Stimulated activated CD4-positive, alpha-beta T cell treated with anti-CD3 and anti-CD28 coated beads, Interleukin-2, amount 100 ng/mL, for 48 hours (primary cell): ENCODE data around the gene CLIP4.

Source experiments
- DNase-seq, 2 donors: peaks; one replicate each; pipeline ENCODE4 v3.0.0-alpha.2; 2020

The CLIP4 gene

DNA sequence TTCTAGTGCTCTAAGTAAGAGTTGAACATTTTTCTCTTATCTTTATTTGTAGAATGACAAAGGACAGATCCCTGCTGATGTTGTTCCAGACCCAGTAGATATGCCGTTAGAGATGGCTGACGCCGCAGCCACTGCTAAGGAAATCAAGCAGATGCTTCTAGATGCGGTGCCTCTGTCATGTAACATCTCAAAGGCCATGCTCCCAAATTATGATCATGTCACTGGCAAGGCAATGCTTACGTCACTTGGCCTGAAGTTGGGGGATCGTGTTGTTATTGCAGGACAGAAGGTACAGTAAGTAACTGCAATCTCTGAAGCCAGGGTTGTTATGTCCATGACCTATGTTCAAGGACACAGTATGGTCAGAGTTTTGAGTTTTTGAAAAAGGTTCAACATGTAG lies 28.4 kb downstream of the CLIP4 start:
- no peak for DNase-seq

DNA sequence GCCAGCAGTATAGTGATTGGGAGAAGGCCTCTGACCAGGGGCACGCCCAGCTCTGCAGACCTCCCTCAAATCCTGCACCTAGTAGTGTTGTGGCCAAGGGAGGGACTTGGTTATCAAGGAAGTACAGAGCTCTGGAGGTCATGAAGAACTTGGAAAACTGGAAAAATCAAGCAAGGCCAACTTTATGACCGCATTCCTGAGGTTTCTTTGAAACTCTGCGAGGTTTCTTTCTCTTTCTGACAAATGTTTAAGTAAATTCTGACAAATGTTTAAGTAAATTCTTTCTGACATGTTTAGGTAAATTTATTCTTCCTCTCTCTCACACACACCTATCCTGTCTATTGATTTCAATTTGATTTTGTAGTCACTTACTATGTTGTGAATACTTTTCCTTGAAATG lies 31.0 kb downstream of the CLIP4 start:
- DNase-seq = no peak

DNA sequence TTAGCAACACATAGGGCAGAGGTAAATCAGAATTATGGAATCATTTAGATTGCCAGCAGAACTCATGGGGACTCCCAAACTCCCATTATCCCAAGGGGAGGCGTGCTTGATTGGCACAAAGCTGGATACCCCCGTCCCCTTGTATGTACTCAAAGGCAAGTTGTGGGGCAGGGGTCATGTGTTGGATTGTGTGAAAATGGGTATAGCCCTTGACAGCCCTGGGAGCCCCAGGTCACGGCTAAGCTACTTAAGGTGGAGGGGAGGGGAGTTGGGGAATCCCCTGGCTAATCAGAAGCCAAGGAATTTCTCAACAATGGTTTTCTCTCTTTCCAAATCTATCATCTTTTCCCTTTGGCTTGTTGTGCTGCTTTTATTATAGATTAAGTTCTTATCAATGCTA lies 32.7 kb downstream of the CLIP4 start:
- no peak for DNase-seq

DNA sequence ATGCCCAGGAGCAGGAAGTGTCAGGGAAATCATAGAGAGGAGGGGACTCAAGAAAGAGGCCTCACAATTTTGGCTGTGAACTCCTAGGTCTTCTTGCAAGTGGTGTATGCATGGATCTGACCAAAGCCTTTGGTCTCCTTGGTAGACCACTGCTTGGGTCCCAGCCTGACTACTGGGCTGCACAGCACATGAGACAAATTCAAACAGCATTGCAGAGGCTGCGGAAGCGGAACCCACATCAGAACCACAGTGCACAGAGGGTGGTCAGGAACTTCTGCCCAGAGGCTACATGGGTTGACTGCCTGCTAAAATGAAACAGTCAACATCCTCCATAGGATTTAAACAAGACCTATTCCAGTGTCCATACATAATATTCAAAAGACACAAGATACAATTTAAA lies 39.4 kb downstream of the CLIP4 start:
- DNase-seq = no peak

DNA sequence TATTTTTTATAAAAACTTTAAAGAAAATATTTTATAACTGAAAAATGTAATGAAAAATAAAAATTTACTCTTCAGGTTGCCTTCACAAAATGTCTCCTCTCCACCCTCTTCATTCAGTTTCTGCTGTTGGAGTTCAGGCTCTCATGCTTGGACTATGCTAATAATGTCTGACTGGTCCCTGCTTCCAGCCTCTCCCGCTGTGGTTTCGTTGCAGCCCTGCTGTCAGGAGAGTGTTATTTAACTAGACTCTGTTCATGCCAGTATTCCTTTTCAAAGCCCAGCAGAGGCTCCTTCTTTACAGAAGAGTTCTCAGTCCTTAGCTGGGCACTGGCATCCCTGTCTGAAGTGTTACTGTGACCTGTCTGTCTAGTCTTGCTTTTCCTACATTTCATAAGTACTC lies 40.4 kb downstream of the CLIP4 start:
- DNase-seq = no peak

DNA sequence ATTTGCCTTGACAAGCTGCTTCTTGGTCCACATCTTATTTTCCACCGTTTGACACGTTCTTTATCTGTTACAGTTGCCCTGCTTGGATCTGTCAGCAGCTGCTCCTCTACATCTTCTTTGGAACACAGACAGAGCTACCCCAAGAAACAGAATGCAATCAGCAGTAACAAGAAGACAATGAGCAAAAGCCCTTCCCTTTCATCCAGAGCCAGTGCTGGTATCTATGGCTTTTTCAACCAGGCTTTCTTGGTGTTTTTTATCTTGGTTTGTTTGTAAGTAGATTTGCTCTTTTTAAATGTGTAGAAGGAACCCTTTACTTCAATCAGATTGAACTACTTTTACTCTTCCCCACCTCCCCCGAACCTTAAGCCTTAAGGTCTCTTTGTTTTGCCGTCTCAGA lies 41.9 kb downstream of the CLIP4 start:
- no peak for DNase-seq

DNA sequence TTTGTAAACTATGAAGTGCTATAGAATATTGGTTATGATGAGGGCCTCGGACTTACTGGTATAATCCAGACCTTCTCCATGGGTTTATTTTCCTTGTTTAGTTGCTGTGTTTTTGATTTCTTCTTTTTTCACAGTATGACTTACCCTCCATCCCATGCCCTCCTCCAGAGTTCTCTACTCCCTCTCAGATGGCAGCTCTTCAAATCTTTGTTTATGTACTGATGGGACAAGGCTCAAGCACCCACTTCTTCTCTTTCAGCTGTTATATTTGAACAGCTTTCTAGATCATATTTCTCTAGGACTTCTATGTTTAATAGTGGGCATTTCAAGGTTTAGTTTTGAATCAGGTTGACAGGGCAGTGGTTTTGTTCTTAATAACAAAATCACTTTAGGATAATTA lies 43.9 kb downstream of the CLIP4 start:
- DNase-seq = no peak

DNA sequence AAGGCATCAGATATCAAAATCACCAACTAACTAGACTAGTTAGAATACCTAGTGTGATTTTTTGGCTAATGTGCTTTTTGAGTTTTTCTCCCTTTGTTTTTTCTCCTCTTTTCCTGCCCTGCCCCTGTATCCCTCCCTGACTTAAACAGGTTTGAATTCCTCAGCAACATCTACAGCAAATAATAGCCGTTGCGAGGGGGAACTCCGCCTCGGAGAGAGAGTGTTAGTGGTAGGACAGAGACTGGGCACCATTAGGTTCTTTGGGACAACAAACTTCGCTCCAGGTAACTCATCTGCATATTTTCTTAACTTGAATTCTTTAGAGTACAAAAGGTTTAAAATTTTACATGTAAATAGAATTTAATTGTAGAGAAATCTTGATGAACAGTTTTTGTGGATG lies 45.0 kb downstream of the CLIP4 start:
- no peak for DNase-seq

DNA sequence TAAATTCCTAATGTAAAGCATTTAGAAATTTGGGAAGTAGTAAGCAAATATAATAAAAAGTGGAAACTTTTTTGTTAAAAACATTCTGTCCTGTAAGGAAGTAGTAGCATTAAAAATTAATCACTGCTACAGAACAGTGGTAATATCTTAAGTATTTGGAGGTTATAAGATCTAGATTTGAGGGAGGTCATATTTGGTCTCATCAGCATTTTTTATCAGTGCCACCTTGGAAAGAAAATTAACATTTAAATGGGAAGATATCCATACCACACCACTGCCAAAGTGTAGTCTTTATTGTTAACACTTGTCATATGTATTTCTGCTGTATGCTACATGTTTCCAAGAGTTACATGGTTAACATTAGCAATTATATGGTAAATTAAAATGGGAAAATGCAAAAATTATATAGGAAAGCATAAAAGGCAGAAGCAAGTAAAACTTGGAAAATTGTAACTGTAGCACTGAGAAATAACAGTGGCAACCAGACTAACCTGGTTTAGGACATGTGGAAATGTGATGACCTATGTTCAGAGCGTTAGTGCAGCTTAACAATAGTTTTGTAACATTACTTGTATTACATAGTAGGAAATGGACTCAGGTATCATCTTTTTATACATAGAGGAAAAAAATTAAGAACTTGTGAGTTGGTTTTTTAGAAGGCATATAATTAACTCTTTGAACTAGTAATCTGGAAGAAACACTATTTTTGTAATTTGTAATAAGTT lies 47.2 kb downstream of the CLIP4 start:
- no peak for DNase-seq

DNA sequence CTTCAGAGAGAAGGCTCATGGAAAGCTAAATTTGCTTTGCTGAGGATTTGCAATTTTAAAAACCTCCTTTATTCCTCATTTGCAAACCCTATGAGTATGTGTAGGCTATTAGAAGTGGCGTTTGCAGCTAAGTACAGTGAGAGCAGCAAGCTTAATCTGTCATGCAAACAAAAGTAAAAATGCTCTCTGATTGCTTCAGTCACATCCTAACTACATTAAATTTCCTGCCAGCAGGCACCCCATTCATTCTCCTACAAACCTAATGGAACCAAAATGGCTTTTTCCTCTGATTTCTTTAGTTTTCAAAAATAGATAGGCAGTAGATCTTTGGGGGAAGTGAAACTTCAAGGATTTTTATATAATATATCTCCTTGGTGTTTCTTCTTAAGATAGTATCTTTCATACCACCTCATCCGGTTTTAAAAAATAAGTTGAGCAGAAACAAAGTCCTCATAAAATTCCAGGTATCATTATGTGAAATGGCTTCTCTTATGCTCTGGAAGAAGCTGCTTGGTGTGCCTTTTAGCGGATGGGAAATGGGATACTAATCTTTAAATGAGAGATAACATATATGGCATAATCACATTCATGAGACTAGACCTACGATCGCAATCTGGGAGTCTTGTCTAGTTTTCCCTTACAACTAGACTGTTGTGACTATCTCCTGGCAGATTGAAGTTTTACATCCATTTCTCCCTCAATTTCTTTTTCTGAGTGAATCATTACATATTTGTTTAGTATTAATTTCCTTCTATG lies 49.1 kb downstream of the CLIP4 start:
- no peak for DNase-seq

DNA sequence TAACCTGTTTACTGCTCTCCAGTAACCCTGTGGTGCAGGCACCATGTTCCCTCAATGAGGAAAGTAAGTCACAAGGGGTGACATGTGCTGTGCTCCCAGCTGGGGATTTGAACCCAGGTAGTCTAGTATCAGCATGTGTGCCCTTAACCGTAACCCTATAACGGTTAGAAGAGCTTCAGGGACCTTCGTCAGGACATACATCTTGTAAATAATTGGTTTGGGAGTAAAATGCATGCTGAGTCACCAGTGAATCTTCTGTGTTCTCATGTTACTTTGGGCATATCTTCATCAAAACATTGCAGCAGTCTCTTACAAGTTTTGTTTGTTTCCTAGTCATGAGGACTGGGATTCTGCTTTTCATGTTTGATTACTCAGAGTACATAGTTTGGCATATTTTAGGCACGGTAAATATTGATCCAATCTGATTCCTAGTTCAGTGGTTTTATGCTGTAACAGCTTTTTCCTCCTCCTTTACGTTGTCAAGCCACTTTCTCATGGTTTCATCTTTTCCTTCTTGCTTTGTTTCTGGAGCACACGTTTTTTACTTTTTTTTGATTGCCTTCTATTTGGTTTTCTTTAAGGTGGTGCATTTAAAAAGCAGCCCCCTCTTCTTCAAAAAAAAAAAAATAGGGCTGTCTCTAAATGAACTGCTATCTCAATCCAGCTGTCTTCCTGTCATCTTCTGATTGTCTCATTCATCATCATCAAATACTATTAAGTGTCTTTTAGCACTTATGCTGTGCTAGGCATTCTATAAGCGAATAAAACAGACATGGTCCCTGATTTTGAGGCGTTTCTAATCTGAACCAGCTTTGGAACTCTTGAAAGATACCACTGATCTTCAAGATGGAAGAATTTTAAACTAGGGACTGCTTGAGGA lies 50.4 kb downstream of the CLIP4 start:
- DNase-seq = no peak

DNA sequence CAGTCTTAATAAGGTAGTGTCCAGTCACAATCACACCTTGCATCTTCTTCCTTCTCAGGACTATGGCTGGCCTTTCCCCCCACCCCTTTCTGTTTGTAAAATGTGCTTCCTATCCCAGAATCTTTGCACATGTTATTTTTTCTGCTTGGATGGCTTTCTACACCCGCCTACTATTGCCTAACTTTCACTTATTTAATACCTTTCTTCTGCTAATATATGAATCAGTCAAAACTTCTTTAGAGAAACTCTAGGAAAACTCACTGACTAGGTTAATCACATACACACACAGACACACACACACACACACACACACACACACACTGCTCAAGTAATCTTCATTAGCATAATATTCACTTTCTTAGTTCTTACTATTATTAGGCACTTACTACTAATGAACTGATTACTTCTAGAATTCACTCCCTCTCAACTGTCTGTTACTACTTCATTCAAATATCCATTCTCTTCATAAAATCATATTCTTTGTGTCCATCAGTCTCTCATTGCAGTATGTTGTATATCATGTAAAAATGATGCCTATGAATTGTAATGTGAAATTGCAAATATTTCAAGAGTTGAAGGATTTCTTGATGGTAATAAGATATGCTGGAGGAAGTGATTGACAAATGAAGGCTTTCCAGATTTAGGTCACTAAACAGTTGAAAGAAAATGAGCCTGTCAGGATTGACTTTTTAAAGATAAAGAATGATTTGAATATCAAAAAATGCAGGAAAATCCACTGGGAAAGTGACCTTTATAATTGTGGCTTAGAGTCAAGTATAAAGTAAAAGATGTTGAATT lies 51.2 kb downstream of the CLIP4 start:
- DNase-seq = no peak

DNA sequence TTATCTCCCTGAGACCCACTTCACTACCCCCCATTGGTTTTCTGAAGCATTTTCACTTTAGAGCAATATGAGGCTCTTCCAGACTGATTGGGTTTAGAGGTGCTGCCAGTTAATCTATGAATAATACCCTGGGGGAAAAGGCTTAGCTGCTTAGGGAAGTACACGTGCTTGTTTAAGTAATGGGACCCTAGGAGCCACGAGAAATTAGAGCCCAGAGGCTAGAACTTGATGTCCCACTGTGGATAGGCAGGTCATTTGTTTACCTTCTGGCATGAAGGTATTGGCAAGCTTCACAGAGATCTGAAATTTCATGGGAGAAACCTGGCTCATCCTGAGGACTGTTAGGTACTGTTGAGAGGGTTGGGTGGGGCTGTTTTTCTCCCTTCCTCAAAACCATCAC lies 59.7 kb downstream of the CLIP4 start:
- DNase-seq = no peak

DNA sequence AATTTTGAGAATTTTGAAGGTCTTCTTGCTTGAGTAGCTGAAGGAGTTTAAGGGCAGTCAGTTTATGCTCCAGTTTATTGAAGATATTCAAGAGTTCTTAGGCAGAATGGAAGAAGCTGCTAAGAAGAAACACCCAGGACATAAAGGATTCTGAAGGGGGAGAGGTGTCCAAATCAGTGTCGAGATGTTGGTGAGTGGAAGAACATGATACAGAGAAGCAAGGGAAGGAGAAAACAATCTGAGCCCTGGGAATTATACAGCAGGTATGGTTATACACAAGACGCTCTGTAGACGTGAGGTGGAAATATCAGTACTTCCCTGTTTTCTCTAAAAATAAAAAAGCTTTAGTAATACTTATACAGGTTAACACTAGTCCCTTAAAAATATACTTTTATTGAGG lies 60.1 kb downstream of the CLIP4 start:
- no peak for DNase-seq

DNA sequence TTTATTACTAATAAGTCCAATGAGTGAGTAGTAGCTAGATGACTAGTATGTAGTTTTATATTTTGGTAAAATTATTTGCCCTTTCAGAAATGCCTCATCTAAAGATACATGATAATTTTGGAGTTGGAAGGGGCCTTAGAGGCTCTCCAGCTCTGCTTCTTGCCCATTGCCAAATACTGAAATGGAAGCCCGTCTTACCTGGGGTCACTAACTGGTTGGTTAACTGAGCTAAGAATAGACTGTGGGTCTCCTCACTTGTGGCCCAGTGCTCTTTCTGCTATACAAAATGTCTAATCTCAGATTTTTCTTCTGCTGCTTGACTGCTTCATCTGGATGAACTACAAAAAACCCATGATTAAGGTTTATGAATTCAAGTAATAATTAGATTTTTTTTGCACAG lies 67.1 kb downstream of the CLIP4 start:
- DNase-seq = no peak

DNA sequence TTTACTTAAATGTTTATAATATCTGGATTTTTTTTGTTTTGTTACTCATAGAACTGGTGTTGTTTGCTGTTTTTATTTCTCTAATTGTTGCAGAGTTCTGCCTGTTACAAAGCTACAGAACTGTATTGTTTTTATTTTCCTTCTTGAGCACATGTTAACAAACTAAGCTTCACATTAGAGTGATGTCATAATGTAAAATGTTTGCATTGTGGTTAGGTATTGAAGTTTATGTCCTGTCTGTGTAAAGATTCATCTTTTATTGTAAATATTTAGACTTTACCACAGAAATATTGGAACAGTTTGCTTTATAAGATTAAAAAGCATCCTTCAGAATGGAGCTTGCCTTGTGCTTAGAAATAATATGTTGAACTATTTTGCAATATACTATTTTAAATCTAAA lies 67.7 kb downstream of the CLIP4 start:
- DNase-seq = no peak

DNA sequence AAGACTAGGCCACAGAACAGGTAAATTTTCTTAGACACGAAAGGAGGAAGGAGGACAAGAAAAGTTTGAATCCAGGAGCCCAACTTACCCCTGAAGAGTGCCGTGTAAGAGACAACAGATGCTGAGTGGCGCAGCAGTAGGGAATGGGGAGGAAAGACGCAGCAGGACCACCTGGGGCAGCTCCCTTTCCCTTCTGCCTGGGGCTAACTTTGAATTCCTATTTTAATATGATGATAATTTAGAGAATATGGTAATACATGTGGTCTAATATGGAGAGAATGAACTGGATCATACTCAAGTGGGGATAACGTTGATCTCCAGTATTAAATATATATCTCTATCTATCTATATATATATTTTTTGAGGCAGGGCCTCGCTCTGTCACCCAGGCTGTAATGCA lies 69.3 kb downstream of the CLIP4 start:
- DNase-seq = no peak

DNA sequence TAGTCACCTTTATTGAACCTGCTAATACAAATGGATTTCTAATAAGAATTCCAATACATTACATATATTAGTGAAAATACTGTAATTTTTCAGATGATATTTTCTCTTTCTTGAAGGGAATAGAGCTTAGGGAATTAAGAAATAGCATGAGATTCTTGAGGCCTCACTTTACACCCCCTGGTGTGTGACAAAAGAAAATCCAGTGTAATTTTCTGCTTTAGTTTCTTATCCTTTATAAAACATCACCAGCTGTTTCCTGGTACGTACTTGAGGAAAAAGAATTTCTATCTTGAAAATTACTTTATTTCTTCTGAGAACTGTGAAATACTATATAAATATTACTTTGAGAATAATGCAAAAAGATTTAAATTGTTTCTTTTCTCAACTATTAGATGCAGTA lies 71.6 kb downstream of the CLIP4 start:
- no peak for DNase-seq

DNA sequence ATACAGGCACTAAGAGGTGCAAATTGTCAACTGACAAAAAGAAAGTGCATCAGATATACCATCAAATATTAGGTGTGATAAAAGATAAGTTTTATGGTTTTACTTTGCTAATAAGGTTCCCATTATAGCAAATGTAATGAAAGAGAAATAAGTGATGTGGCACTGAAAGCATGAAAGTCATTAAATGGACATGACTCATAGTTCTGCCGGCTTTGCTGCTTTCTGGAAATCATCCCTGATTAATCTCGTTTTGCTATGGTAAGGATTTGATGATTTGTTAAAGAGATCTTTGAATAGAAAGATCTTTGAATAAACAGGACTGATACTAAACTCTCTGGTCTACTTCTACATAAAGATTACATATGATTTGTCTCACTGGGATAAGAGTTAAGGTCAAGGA lies 72.7 kb downstream of the CLIP4 start:
- DNase-seq = no peak

DNA sequence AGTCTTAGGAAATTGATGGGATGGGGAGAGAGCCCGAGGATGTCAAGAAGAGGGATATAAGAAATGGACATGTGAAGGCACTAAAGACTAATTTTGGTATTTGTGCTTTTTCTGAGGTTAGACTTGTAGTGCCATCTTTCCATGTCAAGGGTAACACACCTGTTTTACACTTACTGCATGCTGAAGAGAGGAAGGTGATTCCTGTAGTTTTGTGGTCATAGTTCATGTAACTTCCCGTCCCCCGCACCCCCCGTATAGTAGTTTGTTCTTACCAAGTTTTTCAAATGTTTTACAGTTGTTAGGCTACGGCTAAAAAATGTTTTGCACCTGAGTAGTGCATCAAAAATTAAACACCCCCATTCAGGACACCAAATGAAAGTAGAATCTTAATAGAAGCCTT lies 73.8 kb downstream of the CLIP4 start:
- no peak for DNase-seq

DNA sequence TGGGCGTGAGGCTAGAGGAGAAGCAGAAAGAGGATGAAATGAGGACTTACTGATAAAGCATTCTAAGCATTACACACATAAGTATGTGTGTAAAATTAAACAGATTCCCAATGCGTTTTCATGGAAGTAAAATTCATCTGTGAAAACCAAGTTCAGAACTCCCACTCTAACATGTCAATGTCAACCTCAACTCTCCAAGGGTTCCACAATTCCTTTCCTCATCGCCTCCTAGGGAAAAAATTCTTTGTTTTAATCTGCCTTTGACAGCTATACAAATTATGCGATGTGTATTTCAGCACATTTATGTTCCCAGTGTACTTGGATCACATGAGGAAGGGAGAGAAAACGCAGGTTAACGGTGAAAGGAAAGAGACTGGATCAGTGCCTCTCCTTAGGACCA lies 76.6 kb downstream of the CLIP4 start:
- no peak for DNase-seq

DNA sequence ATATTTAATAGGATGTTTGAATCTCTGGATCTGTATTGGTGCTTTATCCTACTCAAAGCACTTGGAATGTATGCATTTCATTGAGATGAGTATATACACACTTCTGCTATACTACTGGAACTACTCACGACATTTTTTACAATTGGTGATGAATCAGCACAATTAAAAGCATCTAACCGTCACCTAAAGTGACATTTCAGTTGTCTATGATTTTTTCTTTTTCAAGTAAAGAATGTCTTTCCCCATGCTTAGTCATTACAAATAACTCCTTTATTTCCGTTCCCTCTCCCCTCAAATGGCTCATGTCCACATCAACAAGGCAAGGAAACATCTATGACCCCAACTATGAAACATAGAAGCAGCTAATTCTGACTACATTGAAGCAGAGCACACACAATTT lies 77.3 kb downstream of the CLIP4 start:
- DNase-seq = no peak

DNA sequence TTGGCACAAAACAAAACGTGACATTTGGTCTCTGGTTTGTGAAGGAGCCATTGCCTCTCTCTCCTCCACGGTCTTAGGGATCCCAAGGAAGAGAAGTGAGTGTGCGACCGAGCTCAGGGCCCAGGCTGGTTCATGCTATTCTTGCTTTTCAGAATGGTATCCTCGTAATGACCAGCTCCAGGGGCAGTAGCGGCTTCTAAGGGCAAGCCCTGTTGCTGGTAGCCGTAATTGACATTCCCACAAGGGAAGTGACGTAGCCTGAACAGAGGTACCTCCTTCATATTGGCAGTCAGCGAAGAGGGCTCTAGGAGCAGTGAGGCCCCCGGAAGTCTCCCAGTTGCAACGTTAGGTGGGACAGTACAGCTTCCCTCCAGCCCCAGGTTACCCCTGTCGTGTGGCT lies 77.9 kb downstream of the CLIP4 start:
- DNase-seq = no peak
